NCI-H2107 (cell line): ENCODE data around the gene SLC9A1.

Experiments
- DNase-seq: peaks from one replicate; lab custom pipeline; 2025; lab: John Stamatoyannopoulos, UW

The SLC9A1 gene

GRCh38 chr1:27102707-27103468, 52.0 kb downstream of the SLC9A1 start:
- DNase-seq: peak; percentile 61

GRCh38 chr1:27102134-27102706, 52.7 kb downstream of the SLC9A1 start:
- DNase-seq: no peak

GRCh38 chr1:27101696-27102095, 53.2 kb downstream of the SLC9A1 start:
- no peak for DNase-seq

DNA sequence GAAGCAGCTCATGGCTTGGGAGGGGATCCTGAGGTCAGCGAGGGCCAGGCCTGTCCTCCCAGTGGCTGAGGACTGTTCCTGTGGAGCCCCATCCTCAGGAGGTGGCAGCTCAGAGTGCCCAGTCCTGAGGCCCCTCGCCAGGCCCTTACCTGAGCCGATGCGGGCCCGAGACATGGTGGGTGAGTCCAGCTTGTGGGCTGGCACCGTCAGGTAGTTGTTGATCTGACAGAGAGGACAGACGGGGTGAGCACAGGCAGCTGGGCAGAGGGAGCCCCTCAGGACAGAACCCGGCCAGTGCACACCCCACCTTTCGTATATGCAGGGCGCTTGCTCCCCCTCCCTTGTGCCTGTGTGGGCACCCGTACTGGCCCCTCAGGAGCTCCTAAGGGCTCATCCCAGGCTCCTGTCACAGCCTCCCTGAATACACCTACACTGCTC, 53.9 kb downstream of the SLC9A1 start:
- DNase-seq: no peak

- DNase-seq: no peak
These were observed 54.4 kb downstream of the SLC9A1 start for GRCh38 chr1:27100335-27101053.

DNA sequence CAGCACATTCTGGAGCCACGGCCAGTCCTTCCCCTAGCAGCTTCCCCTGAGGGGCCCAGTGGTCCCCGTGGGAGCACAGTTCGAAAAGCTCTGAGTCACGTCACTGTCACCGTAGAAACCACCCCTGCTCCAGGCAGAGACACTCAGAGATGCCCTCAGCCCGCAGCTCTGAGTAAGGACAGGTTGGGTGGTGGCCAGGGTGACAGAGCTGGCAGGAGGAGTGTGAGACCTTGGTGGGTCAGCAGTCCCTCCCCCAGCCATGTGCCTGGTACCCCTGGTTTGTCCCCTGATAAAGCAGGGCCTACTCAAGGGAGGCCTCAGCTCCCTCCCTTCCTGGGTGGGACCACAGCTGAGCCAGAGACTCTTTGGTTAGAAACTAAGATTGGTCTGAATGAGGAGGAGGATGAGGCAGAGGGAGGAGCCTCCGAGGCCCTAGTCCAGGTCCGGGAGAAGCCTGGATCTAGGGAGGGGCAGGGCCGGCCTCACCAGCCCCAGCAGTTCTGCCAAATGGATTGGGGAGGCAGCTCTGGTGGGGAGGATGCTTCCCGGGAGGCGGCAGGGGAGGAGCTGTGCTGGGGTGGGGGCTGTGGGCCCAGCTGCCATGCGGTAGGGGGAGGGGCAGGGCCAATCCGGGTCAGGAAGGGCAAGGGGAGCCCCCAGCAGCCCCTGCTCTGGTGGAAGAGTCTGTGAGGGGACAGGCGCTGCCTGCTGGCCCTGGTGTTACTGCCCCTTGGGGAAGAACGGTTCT, 55.2 kb downstream of the SLC9A1 start:
- DNase-seq: peak; percentile 34

DNA sequence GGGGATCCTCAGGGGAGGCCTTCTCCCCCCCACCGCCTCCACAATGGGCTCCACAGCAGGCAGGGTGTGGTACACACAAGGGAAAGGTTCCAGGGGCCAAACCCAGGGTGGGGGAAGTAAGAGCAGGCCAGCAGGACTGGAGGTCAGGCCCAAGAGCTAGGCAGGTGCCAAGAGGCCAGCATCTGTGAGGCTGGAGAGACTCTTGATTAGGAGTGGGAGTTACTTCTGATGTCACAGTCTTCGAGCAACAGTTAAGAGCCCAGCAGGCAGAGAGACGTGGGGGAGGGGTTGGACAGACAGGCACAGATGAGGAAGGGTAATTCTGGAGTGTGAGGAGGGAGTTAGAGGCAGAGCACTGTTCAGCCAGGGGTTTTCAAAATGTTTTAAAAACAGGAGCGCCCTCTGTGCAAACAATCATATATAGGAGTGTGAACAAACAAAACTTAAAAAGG, 55.8 kb downstream of the SLC9A1 start:
- no peak for DNase-seq

- DNase-seq: no peak
These were observed 56.3 kb downstream of the SLC9A1 start for GRCh38 chr1:27098431-27099134.

DNA sequence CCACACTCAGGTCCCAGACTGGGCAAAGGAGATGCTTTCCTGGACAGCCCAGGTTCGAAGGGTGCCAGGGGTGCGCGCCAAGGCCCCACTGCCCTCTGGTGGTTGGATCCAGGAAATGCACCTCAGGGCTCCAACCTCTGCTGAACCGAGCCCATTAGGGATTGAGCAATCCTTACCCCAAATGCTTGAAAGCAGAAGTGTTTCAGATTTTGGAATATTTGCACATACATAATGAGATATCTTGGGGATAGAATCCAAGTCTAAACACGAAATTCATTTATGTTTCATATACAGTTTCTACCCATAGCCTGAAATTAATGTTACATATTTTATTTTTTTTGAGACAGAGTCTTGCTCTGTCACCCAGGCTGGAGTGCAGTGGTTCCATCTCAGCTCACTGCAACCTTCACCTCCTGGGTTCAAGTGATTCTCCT, 57.4 kb downstream of the SLC9A1 start:
- DNase-seq: peak; percentile 64

- DNase-seq: no peak
These were observed 59.3 kb downstream of the SLC9A1 start for GRCh38 chr1:27095576-27095975.

DNA sequence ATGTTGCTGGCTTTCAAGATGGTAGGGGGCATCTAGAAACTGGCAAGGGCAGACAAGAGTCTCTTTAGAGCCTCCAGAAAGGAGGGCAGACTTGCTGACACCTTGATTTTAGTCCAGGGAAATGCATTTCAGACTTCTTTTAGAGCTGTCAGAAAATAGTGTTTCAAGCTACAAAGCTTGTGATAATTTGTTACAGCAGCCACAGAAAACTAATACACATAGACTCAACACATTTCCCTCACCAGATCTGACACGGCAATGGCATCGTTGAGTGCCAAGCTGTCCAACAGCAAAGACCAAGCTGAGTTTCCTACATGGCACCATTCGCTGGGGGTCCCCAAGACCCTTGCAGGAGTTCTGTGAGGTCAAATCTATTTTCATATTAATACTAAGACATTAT, 62.0 kb downstream of the SLC9A1 start:
- no peak for DNase-seq

DNA sequence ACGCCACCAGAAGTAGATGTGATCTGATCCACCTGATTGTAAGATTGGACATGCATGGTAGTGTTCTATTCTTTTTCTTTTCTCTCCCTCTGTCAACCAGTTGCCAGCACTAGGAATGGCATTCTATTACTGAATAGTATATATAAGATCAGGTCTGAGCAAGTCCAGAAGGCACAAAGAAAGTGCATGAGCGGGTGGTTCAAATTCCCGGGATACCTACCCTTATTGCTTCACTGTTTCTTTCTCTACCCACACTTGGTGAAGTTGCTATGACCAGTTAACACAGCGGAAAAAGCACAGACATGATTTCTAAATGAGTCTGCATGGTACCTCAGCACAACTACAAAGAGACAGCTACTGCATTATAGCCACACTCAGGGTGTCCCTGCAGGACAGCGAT, 64.0 kb downstream of the SLC9A1 start:
- DNase-seq: no peak

DNA sequence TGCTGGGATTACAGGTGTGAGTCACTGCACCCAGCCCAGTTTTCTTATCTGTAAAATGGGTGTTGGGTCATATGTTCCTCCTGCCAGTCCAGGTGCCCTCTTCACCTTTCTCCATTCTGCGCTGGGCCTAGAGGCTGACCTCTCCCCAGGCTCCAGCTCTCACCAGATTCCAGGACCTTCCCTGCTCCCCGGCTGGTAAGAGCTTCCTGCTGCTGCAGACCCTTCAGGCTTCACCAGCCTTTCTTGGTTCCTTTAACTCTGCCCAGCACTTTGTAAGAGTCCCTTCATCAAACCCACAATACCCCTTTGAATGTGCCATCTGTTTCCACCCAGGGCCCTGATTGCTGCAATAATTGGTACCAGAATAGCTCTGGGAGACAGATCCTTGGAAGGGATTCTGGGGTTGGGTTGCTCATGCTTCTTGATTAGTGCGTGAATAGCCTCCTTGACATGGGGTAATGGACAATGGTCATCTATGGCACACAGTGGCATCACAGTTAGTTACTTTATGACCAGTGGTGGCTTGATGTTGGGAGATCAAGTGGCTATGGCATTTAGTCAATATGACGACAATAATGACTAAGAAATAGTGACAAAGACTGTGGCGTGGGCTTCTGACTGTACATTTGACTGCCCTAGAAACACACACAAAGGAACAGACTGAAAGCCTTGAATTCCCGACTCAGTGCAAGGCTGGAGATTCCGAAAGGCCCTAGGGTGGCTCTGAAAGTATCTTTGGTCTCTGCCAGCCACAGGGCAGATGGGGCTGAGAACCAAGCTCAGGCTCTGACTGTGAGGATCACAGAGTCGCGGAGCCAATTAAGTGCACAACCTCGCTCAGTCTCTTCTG, 67.3 kb downstream of the SLC9A1 start:
- DNase-seq: no peak

DNA sequence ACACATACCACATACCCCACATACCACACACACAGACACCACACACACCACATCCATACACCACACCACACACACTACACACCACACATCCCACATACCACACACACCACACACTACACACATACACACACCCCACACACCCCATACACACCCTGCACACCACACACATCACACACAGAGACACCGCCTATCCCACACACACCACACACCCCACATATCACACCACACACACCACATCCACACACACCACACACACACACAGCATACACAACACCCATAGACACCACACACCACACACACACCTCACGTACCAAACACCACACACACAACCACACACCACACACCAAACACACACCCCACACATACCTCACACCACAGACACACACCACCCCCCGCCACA, 68.3 kb downstream of the SLC9A1 start:
- DNase-seq: no peak

DNA sequence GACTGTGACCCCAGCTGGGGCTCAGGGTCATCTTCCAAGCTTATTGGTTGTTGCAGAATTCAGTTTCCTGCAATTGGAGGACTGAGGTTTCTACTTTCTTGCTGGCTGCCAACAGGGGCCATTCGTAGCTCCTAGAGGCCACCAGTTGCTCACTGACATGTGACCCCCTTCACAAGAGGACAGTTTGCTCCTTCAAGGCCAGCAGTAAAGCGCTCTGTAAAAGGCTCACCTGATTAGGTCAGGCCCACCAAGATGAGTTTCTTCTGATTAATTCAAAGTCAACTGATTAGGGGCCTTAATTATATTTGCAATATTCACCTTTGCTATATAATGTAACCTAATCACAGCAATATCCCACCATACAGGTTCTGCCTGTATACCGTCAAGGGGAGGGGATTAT, 68.9 kb downstream of the SLC9A1 start:
- no peak for DNase-seq

- no peak for DNase-seq
These were observed 70.8 kb downstream of the SLC9A1 start for GRCh38 chr1:27084107-27084506.

DNA sequence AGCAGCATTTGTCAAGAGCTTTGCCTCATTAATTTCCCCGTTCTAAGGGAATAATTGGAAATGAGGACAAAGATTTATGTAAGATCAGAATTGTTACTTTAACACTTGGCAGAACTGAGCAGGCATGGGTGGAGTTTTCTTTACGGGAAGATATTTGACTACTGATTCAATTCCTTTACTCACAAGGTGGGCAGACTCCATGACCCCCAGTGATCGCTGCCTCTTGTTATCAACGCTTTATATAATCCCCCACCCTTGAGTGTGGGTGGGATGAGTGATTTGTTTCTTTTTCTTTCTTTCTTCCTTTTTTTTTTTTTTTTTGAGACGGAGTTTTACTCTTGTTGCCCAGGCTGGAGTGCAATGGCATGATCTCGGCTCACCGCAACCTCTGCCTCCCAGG, 77.0 kb downstream of the SLC9A1 start:
- DNase-seq: no peak

DNA sequence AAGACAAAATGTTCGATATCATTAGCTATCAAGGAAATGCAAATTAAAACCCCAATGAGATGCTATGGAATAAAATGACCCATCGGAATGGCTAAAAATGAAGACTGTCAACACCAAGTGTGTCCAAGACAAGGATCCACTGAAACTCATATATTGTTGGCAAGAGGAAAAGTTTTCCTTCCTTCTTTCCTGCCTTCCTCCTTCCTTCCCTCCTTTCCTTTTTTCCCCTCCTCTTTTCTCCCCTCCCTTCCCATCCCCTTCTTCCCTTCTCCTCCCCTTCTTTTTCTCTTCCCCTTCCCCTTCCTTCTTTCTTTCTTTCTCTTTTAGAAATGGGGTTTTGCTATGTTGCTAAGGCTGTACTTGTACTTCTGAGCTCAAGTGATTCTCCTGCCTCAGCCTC, 78.1 kb downstream of the SLC9A1 start:
- no peak for DNase-seq

GRCh38 chr1:27074175-27074780, 80.6 kb downstream of the SLC9A1 start:
- DNase-seq: no peak

GRCh38 chr1:27071049-27071416, 83.9 kb downstream of the SLC9A1 start:
- peak; percentile 41 for DNase-seq
